ENCODE data around the gene BORCS5.
"Not testable (repeated sequence)": the region's sequence is repeated elsewhere in the genome, so short reads cannot be mapped to it uniquely, and the experiment has no call there.

The BORCS5 gene

GRCh38 chr12:12396694-12397093 is 39.8 kb downstream of the BORCS5 start:
- no peak for DNase-seq

DNA sequence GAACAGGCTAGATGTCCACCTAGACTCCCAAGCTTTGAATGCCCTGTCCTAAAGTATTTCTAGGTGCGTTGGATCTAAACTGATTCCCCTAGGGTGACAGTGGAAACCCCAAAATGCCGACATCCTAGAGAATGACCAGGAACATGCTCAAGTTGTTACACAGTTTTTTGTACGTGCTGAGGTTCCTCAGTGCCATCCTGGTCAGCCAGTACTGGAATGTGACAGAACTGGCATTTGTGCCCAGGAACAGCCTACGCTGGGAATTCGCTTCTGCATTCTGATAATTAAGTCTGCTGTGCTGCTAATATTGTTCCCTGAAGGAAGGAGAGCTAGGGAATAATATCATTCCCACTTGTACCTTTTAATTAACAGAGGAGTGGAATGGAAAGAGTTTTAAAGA is 40.3 kb downstream of the BORCS5 start:
- no peak for DNase-seq

- no peak for DNase-seq
These were observed 41.4 kb downstream of the BORCS5 start for GRCh38 chr12:12398026-12398859.

DNA sequence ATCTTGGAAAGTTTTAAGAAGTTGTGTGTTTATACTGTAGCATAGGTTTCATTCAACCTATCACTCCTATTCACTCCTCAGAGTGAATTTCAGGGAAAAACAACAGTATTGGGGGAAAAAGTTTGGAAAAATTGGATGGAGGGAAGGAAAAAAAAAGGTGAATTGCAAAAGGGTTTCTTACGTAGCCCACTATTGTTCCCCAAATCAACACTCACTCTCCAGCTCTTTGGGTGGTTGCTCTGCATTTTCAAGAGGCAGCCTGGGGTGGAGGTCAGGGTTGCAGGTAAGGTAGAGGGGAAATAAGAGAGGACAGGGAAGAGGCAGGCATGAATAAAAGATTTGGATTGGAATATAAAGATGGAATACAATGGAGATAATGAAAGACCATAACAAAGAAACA is 42.3 kb downstream of the BORCS5 start:
- no peak for DNase-seq

- no peak for DNase-seq
These were observed 43.0 kb downstream of the BORCS5 start for GRCh38 chr12:12399776-12400305.

DNA sequence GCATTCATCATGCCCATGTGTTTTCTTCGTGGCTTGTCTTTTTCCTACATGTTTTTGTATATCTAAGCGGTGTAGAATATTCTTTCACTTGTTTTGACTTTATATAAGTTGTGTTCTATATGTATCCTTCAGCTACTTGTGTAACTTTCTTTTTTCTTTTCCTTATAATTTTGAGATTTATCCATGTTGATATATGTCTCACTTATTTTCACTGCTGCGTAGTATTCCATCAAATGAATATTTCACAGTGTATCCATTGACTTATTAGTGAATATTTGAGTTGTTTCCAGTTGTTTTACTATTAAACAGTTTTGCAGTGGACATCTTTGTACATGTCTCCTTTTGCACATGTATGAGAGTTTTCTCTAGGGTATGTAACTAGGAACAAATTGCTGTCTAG is 43.9 kb downstream of the BORCS5 start:
- no peak for DNase-seq

GRCh38 chr12:12403264-12404248 is 46.7 kb downstream of the BORCS5 start:
- DNase-seq = no peak

DNA sequence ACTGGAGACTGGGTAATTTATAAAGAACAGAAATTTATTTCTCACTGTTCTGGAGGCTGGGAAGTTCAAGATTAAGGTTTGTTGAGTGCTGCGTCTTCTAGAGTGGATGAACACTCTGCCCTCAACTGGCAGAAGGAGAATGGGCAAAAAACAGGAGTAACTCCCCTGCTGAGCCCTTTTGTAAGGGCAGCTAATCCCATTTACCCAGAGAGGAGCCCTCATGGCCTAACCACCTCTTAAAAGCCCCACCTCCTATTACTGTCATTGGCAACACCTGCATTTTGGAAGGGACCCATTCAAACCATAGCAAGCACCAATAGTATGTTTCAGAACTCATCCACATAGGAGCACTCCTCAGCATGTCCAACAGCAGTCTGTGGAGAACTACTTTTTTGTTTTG is 47.4 kb downstream of the BORCS5 start:
- no peak for DNase-seq

GRCh38 chr12:12405882-12406281 is 49.0 kb downstream of the BORCS5 start:
- DNase-seq = no peak

DNA sequence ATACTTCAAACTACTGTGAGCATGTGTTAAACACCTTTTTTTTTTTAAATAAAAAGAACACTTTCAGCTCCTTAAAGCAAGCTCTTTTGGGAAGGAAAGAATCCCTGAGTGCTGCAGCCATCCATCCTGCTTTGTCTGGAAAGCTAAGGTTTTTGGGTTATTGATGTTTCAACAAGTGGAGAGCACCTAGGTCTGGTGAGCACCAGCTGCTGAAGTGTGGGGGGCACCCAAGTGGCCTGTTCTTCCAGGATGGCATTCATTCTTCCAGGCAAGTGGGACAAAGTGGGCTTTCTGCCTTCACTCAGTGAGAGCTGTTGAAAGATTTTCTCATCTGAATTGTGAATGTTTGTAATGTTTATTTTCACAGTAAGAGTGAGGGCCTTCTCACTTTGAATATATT is 49.9 kb downstream of the BORCS5 start:
- no peak for DNase-seq

DNA sequence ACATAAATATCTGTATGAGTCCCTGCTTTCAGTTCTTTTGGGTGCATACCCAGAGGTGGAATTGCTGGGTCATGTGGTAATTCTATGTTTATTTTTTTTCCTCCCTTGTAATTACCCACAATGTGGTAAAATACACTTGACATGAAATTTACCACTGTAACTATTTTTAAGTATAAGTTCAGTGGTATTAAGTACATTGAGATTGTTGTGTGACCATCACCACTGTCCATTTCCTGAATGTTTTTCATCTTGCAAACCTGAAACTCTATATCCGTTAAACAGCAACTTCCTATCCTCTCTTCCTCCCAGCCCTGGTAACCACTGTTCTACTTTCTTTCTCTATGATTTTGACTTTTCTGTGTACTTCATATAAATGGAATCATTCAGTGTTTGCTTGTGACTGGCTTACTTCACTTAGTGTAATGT is 51.4 kb downstream of the BORCS5 start:
- DNase-seq = peak; percentile 27

DNA sequence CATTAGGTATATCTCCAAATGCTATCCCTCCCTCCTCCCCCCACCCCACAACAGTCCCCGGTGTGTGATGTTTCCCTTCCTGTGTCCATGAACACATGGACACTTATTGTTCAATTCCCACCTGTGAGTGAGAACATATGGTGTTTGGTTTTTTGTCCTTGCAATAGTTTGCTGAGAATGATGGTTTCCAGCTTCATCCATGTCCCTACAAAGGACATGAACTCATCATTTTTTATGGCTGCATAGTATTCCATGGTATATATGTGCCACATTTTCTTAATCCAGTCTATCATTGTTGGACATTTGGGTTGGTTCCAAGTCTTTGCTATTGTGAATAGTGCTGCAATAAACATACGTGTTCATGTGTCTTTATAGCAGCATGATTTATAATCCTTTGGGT is 52.5 kb downstream of the BORCS5 start:
- not testable (repeated sequence) for DNase-seq

DNA sequence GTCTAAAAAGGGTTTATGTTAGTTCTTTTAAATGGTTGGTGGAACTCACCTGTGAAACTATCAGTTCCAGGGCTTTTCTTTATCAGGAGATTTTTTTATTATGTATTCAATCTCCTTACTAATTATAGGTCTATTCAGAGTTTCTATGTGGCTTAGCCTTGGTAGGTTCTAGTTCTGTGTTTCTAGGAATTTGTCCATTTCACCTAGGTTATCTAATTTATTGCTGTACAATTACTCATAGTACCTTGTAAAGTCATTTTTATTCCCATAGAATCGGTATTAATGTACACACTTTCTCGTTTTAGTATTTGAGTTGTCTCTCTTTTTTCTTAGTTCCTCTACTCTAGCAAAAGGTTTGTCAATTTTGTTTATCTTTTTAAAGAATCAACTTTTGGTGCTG is 59.0 kb downstream of the BORCS5 start:
- no peak for DNase-seq

DNA sequence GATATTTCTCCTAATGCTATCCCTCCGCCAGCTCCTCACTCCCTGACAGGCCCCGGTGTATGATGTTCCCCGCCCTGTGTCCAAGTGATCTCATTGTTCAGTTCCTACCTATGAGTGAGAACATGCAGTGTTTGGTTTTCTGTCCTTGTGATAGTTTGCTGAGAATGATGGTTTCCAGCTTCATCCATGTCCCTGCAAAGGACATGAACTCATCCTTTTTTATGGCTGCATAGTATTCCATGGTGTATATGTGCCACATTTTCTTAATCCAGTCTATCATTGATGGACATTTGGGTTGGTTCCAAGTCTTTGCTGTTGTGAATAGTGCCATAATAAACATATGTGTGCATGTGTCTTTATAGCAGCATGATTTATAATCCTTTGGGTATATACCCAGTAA is 62.3 kb downstream of the BORCS5 start:
- DNase-seq = not testable (repeated sequence)

- no peak for DNase-seq
These were observed 66.5 kb downstream of the BORCS5 start for GRCh38 chr12:12423367-12423766.

DNA sequence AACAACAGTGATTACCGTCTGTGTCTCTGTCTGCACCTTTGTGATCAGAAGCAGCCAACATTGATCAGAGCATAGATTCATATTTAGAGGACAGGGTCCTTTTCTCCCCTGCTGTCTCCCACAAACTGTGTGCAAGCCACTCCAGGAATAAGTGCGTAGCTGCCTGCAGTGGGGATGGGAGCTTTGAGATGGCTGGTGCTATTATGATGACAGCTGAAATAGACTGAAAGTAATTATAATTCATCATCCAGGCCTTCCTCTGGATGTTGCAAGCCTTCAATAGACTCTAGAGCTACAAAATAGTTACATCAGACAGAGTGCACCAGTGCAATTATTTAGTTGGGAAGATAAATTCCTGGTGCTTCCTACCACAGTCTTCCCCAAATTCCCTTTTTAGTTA is 68.1 kb downstream of the BORCS5 start:
- DNase-seq = no peak

GRCh38 chr12:12425616-12426015 is 68.7 kb downstream of the BORCS5 start:
- no peak for DNase-seq

DNA sequence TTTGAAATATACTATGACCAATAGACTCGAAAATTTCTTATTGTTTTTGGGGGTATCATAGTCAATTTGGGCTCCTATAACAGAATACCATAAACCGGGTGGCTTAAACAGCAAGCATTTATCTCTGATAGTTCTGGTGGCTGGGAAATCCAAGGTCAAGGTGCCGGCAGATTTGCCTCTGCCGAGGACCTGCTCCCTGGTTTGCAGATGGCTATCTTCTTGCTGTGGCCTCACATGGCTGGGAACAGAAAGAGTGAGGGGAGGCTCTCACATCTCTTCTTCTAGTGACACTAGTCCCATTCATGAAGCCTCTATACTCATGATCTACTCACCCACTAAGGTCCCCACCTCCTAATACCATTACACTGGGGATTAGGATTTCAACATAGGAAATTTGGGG is 70.7 kb downstream of the BORCS5 start:
- no peak for DNase-seq

DNA sequence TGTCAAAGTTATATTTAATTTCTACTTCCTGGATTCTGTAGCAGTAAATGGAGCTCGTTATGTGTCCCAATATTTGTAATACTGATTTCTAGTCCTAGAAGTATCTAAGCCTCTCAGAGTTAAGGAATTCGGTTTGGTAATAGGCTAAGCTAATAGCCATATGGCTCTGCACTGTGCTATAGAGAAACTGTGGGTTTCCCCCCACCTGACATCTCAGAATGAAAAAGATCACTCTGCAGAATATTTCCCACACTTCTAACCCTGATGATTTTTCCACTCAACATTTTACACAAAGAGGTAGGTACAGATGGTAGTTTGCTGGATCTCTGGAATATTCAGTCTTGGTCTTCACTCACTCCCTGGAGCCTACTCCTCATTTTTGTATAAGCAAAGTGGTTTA is 71.2 kb downstream of the BORCS5 start:
- no peak for DNase-seq

GRCh38 chr12:12428961-12429657 is 72.2 kb downstream of the BORCS5 start:
- DNase-seq = no peak

- no peak for DNase-seq
These were observed 75.5 kb downstream of the BORCS5 start for GRCh38 chr12:12432364-12432763.

DNA sequence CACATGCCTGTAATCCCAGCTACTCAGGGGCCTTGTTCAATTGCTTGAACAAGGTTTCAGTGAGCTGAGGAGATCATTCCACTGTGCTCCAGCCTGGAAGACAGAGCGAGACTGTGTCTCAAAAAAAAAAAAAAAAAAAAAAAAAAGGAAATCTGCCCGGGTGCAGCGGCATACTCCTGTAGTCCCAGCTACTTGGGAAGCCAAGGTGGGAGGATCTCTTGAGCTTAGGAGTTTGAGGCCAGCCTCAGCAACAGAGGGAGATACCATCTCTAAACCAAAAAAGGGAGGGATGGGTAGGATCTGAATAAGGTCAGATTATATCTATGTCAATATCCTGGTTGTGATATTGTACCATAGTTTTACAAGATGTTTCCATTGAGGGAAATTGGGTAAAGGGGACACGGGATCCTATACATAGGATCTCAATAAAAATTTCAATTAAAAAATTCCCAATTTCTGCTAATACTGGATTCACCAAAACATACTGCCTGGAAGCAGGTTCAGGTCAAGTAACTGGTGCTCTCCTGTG is 76.4 kb downstream of the BORCS5 start:
- DNase-seq = no peak

Measured in CD4-positive, alpha-beta T cell treated with Interleukin-21 for 1 hour (primary cell).